HG03064 (cell line): Measurements from ENCODE around the gene C9orf43.
"Not testable (repeated sequence)": the region's sequence is repeated elsewhere in the genome, so short reads cannot be mapped to it uniquely, and the experiment has no call there.

Experiments
- ATAC-seq: cut with Tn5 transposase; IDR thresholded peaks from one replicate; pipeline ENCODE4 v1.9.1; 2021; ENCODE audit warnings: low read depth; ENCODE audit not compliant: unreplicated experiment

C9orf43 gene

DNA sequence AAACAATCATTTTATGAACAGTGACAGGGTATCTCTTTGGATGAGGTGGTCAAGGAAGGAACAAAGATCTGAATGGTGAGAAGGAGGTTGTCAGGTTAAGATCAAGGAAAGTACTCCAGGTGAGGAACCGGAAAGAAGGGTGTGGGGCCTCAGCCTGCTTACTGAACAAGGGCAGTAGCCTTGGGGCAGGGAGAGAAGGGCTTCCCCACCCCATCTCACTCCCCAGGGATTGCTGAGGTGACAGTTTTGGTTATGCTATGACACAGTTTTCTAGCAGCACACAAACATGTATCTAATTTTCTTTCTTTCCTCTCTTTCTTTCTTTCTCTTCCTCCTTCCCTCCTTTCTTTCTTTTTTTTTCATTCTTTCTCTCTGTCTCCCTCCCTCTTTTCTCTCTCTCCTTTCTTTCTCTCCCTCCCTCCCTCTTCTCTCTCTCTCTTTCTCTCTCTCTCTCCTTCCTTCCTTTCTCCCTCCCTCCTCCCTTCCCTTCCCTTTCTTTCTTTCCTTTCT, 29.6 kb upstream of the C9orf43 start:
- peak; percentile 62 for ATAC-seq

- not testable (repeated sequence) for ATAC-seq
Observed at GRCh38 chr9:113381441-113381840, 29.1 kb upstream of the C9orf43 start.

DNA sequence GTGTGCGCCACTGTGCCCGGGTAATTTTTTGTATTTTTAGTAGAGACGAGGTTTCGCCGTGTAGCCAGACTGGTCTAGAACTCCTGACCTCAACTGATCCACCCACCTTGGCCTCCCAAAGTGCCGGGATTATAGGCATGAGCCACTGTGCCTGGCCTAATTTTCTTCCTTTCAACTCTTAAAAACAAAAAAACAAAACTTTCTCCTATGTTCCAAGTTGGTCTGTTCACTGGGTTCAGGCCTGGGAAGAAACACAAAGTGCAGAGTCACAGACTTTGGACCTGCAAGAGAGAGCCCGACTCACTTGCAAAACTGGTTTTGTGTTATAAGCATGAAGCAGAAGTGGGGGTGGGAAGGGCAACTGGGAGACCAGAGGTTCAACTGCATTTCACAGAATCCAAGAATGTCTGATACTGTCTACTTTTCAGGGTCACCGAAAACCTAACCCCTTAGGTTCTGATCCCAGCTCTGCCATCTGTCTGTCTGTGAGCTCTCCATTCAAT, 28.6 kb upstream of the C9orf43 start:
- ATAC-seq, result no peak

- no peak for ATAC-seq
Observed at GRCh38 chr9:113386571-113387393, 23.8 kb upstream of the C9orf43 start.

DNA sequence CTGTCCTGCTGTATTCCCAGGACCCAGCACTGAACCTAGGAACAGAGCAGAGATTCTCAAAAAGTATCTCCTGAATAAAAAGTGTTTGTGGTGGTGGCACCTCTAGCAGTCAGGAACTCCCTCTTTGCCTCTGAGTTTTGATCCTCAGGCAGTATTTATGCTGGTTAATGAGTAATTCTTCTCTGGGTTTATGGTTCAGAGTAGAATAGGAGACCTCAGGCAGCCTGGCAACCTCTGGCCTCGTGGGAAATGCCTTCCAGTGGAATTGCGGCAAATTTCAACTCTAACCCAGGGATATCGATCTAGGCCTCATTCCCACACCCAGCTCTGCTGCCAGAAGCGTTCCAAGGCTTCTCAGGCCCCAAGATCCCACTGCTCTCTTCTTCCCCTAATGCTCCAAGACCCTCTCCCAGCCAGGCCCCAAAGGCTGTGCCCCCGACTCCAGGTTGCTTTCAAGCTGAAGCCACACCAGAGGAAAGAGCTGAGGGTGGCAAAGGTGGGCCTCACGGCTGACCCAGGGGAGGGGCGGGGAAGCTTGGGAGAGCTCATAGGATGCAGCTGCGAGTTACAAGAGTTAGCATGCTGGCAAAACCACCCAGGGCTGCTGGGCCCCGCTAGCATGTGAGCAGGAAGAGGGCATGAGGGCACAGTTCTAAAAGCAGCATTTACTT, 22.9 kb upstream of the C9orf43 start:
- no peak for ATAC-seq

DNA sequence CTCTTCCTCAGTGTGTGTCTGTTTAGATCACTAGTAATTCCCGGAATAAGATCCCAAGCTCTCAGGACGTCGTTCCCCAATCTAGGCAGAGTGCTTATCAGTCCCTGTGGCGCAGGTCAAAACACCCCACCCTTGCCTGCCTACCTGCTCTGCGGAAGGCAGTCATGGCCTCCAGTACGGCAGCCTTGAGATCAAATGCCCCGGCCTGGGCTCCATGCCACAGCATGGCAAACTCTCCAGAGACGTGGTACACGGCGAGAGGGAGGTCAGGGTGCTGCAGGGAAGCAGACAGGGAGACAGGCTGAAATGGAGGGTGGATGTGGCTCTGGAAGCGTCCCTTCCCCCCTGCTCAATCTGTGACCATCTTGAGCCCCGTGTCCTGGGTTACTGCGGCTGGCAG, 21.7 kb upstream of the C9orf43 start:
- ATAC-seq, result no peak

DNA sequence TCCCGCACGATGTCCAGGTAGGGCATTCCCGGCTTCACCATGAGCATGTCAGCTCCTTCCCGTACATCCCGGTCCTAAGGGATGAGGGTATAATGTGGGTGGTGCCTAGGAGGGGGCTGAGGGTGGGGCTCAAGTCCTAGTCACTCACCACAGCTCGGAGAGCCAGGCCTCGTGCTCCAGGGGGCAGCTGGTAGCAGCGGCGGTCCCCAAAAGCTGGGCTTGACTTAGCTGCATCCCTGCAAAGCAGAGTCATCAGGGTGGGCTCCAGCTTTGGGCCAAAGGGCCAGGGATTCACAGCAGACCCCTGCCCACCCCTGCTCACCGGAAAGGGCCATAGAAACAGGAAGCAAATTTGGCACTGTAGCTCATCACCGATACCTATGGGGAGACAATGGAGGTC, 21.1 kb upstream of the C9orf43 start:
- no peak for ATAC-seq

- ATAC-seq, result no peak
Observed at GRCh38 chr9:113390192-113390960, 20.2 kb upstream of the C9orf43 start.

GRCh38 chr9:113391917-113392316, 18.6 kb upstream of the C9orf43 start:
- no peak for ATAC-seq

- no peak for ATAC-seq
Observed at GRCh38 chr9:113393281-113393680, 17.3 kb upstream of the C9orf43 start.

GRCh38 chr9:113395000-113395861, 15.3 kb upstream of the C9orf43 start:
- ATAC-seq, result no peak

- no peak for ATAC-seq
Observed at GRCh38 chr9:113397203-113397631, 13.3 kb upstream of the C9orf43 start.

DNA sequence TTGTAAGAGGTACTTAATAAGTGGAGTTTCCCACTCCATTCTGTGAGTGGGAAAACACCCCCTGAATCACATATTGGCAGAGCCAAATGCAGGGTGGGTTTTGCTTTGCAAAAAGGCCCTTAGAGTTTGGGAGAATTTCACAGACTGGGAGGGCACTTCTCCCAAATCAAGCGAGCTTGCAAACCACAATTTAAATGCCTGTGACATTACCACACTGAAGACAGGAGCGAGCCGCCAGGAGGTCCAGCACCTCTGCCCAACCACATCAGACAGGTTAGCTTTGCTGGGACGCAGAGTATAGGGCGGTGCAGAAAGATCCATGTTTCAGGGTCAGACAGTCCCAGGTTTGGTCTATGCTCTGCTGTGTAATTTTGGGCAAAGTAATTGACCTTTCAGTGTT, 11.8 kb upstream of the C9orf43 start:
- no peak for ATAC-seq

- no peak for ATAC-seq
Observed at GRCh38 chr9:113399646-113400200, 10.8 kb upstream of the C9orf43 start.

- ATAC-seq, result peak; percentile 98
Observed at GRCh38 chr9:113401027-113401792, 9.3 kb upstream of the C9orf43 start, which contains the start of gene ALAD. ALAD (minus strand) TSS chr9:113401284; CDS start chr9:113393559, 7,725 bp downstream.

- ATAC-seq, result no peak
Observed at GRCh38 chr9:113403646-113404045, 6.9 kb upstream of the C9orf43 start.

- ATAC-seq, result not testable (repeated sequence)
Observed at GRCh38 chr9:113406353-113406752, 4.2 kb upstream of the C9orf43 start.

GRCh38 chr9:113406873-113407511, 3.6 kb upstream of the C9orf43 start:
- not testable (repeated sequence) for ATAC-seq
